Smooth muscle cell (in vitro differentiated cells): ENCODE measurements around the gene FMR1. TPM values are rescaled to one million over a fixed set of nuclear protein-coding genes. Genes with fewer than 3 reads are reported as not detected.

Experiments
- DNase-seq: peaks from one replicate; lab custom pipeline; 2025; ENCODE audit not compliant: unreplicated experiment; lab: John Stamatoyannopoulos, UW
- H2AFZ ChIP-seq: fragments of 200-600 bp; sonication (generic); 2 replicates; pipeline ENCODE4 v1.6.0; 2016; ENCODE audit warnings: antibody characterized with exemption, low read depth, mild to moderate bottlenecking
- H3F3A ChIP-seq: fragments of 200-600 bp; sonication (generic); 2 replicates; pipeline ENCODE4 v1.6.0; 2017; ENCODE audit warnings: antibody characterized with exemption, low read depth
- H3K27ac ChIP-seq: fragments of 200-600 bp; sonication (generic); 2 replicates; pipeline ENCODE4 v1.5.1; 2016; ENCODE audit warnings: low read depth, mild to moderate bottlenecking
- H3K27me3 ChIP-seq: fragments of 200-600 bp; sonication (generic); 2 replicates; pipeline ENCODE4 v1.6.1; 2016; ENCODE audit warnings: low read depth, mild to moderate bottlenecking
- H3K36me3 ChIP-seq: fragments of 200-600 bp; sonication (generic); 2 replicates; pipeline ENCODE4 v1.5.1; 2016; ENCODE audit warnings: low read depth
- H3K4me1 ChIP-seq: fragments of 200-600 bp; sonication (generic); 2 replicates; pipeline ENCODE4 v1.5.1; 2016; ENCODE audit warnings: low read depth
- H3K4me2 ChIP-seq: fragments of 200-600 bp; sonication (generic); 2 replicates; pipeline ENCODE4 v1.6.0; 2016; ENCODE audit warnings: mild to moderate bottlenecking
- H3K4me3 ChIP-seq: fragments of 200-600 bp; sonication (generic); 2 replicates; pipeline ENCODE4 v1.5.1; 2016; ENCODE audit warnings: mild to moderate bottlenecking
- H3K79me2 ChIP-seq: fragments of 200-600 bp; sonication (generic); 2 replicates; pipeline ENCODE4 v1.6.0; 2016; ENCODE audit warnings: low read depth, mild to moderate bottlenecking
- H3K9ac ChIP-seq: fragments of 200-600 bp; sonication (generic); 2 replicates; pipeline ENCODE4 v1.6.0; 2016; ENCODE audit warnings: low read depth
- H3K9me3 ChIP-seq: fragments of 200-600 bp; sonication (generic); replicated peaks from 2 replicates; pipeline ENCODE4 v1.5.1; 2016; ENCODE audit warnings: low read depth
- H4K20me1 ChIP-seq: fragments of 200-600 bp; sonication (generic); 2 replicates; pipeline ENCODE4 v1.6.0; 2016; ENCODE audit warnings: low read depth
- WGBS: methylation state at CpG from one replicate; pipeline ENCODE4 v1.1.7; 2016; ENCODE audit warnings: low lambda C conversion rate; 5-methylcytosine and 5-hydroxymethylcytosine counted together
- polyA plus RNA-seq: library from polyadenylated mRNA; unstranded; fragments of >200 nt; fragmentation: Nextera tagmentation; extraction: Ambion mirVana; gene quantifications from 2 replicates; pipeline ENCODE4 v1.2.1, GENCODE V29; 2016
- total RNA-seq: library from RNA; depleted of rRNA; stranded (reverse); fragments of >200 nt; gene quantifications from 2 replicates; pipeline ENCODE4 v1.2.3, GENCODE V29; 2014
- TF ChIP-seq, protein P1 (sequence below): fragments of 200-600 bp; sonication (generic); IDR thresholded peaks from 2 replicates; pipeline ENCODE4 v1.5.1; 2017; ENCODE audit warnings: borderline replicate concordance, mild to moderate bottlenecking, antibody characterized with exemption; ENCODE audit not compliant: insufficient read depth, poor library complexity, severe bottlenecking

The FMR1 gene
- total and polyA plus RNA-seq, 2 experiments from 2014 or later = 13.9 to 52.2 TPM

GRCh38 chrX:147917700-147918695 is 6.3 kb downstream of the FMR1 start:
- Histone ChIP-seq H2AFZ (no peak overlapping the region), H3K27me3 (no peaks in the 10 kb centered on the region), H3F3A (no peaks in the 10 kb centered on the region), H3K4me1 (no peaks in the 10 kb centered on the region), H3K9me3 (no peaks in the 10 kb centered on the region), H3K36me3 (no peaks in the 10 kb centered on the region), H3K9ac (no peak overlapping the region), H3K4me2 (no peak overlapping the region), H3K79me2 (peaks cover 93% of the 10 kb centered on the region), H4K20me1 (peaks cover 96% of the 10 kb centered on the region), H3K4me3 (no peak overlapping the region), H3K27ac (no peak overlapping the region)
- 78% methylated on average over 10 of the region's 10 CpGs for WGBS
- no peak for DNase-seq
- TF ChIP-seq, protein P1, sequence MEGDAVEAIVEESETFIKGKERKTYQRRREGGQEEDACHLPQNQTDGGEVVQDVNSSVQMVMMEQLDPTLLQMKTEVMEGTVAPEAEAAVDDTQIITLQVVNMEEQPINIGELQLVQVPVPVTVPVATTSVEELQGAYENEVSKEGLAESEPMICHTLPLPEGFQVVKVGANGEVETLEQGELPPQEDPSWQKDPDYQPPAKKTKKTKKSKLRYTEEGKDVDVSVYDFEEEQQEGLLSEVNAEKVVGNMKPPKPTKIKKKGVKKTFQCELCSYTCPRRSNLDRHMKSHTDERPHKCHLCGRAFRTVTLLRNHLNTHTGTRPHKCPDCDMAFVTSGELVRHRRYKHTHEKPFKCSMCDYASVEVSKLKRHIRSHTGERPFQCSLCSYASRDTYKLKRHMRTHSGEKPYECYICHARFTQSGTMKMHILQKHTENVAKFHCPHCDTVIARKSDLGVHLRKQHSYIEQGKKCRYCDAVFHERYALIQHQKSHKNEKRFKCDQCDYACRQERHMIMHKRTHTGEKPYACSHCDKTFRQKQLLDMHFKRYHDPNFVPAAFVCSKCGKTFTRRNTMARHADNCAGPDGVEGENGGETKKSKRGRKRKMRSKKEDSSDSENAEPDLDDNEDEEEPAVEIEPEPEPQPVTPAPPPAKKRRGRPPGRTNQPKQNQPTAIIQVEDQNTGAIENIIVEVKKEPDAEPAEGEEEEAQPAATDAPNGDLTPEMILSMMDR = no peak

GRCh38 chrX:147920161-147920666 is 8.5 kb downstream of the FMR1 start:
- H3K4me3 ChIP-seq = no peak overlapping the region
- H3K27ac ChIP-seq = no peak overlapping the region
- no peak overlapping the region for H2AFZ ChIP-seq
- WGBS = 65% methylated on average over 3 of the region's 3 CpGs
- DNase-seq = no peak
- H3K27me3 ChIP-seq = no peaks in the 10 kb centered on the region
- no peak overlapping the region for H3K9ac ChIP-seq
- peaks cover 88% of the 10 kb centered on the region for H3K79me2 ChIP-seq
- H3K4me1 ChIP-seq = no peaks in the 10 kb centered on the region
- TF ChIP-seq, protein P1 = no peak
- H3K9me3 ChIP-seq = no peaks in the 10 kb centered on the region
- H3K36me3 ChIP-seq = no peaks in the 10 kb centered on the region
- peaks cover 83% of the 10 kb centered on the region for H4K20me1 ChIP-seq
- H3K4me2 ChIP-seq = no peak overlapping the region
- H3F3A ChIP-seq = no peaks in the 10 kb centered on the region

GRCh38 chrX:147923605-147924004 is 11.9 kb downstream of the FMR1 start:
- Histone ChIP-seq H3K27me3 (no peaks in the 10 kb centered on the region), H3K4me2 (no peak overlapping the region), H3K9ac (no peak overlapping the region), H3K79me2 (peaks cover 67% of the 10 kb centered on the region), H4K20me1 (peaks cover 70% of the 10 kb centered on the region), H3K4me3 (no peak overlapping the region), H3K4me1 (no peaks in the 10 kb centered on the region), H3K36me3 (no peaks in the 10 kb centered on the region), H2AFZ (no peak overlapping the region), H3F3A (no peaks in the 10 kb centered on the region), H3K9me3 (no peaks in the 10 kb centered on the region), H3K27ac (no peak overlapping the region)
- DNase-seq = no peak
- TF ChIP-seq, protein P1 = no peak
- 71% methylated on average over 1 of the region's 1 CpG for WGBS
